ENCODE results near the gene XRCC6. TPM values are rescaled to one million over a fixed set of nuclear protein-coding genes. Genes with fewer than 3 reads are reported as not detected.
"Not testable (repeated sequence)": the region's sequence is repeated elsewhere in the genome, so short reads cannot be mapped to it uniquely, and the experiment has no call there.

XRCC6 gene
- total RNA-seq (268 and 282 TPM in 2 replicates), polyA plus RNA-seq (183 and 280 TPM in 2 replicates), polyA minus RNA-seq (ENCODE audit: low replicate concordance) (125 and 199 TPM in 2 replicates)
- polyA plus RNA-seq (2012): 282 and 405 TPM in 2 replicates

DNA sequence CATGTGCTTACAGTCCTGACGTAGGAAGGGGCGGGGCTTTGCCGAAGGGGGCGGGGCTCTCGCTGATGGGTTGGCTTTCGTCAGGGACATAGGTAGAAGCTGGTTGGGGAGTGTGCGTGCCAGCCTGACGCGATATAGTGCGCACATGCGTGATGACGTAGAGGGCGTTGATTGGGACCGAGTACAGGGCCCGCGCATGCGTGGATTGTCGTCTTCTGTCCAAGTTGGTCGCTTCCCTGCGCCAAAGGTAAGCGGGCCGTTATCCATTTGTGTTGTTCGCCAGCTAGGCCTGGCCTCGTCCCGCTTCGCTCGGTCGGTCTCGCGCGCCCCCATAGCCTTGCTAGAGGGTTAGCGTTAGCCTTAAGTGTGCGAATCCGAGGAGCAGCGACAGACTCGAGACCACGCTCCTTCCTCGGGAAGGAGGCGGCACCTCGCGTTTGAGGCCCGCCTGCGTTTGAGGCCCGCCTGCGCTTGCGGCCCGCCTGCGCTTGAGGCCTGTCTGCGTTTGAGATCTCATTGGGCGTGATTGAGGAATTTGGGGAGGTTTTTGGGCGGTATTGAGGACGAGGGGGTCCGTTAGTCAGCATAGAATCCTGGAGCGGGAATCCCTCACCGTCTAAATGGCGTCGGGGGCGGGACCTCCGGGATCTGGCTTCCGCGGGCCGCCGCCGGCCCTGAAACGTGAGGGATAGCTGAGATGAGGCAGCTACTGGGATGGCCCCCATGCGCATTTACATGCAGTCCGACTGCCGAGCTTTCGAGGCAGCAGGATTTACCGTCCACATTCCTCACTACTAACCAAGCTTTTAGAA lies at the start of gene XRCC6:
Gene XRCC6 (plus strand): TSS at position 197 of the 812 bp plus-strand sequence. CDS start 710 bp downstream, outside the sequence.
- H2AFZ ChIP-seq (ENCODE audit: low read length): peak within 1 kb of the TSS; percentile 91
- no peaks in the 10 kb centered on the region for H4K20me1 ChIP-seq (ENCODE audit: control insufficient read depth, extremely low read depth, insufficient read depth, low read length)
- peak within 1 kb of the TSS; percentile 85 to 99 (median 94) for H3K4me3 ChIP-seq (replicated peaks in 1 of 4; ENCODE audit: control extremely low read depth in 1 of 4, insufficient read depth in 1 of 4, low read depth in 3 of 4, low read length in 4 of 4)
- no peaks in the 10 kb centered on the region for H3K27me3 ChIP-seq (ENCODE audit: control insufficient read depth, insufficient read depth, low read length)
- peaks cover 10% of the 10 kb centered on the region for H3K36me3 ChIP-seq (ENCODE audit: control insufficient read depth, insufficient read depth, low read length)
- H3K9me3 ChIP-seq (ENCODE audit: control insufficient read depth, insufficient read depth, low read depth, low read length): no peaks in the 10 kb centered on the region
- peak; percentile 99 to 100 for DNase-seq (ENCODE audit: low read depth in 2 of 2)
- peak within 1 kb of the TSS; percentile 99 for H3K9ac ChIP-seq (ENCODE audit: insufficient read depth, low read length)
- no peaks in the 10 kb centered on the region for H3K4me1 ChIP-seq (ENCODE audit: control insufficient read depth, extremely low read depth, insufficient read depth, low read length)
- no peak for TF ChIP-seq EZH2 (IDR thresholded peaks at IDR 0.05; ENCODE audit: low read length, missing control alignments)
- TF ChIP-seq, protein P1, sequence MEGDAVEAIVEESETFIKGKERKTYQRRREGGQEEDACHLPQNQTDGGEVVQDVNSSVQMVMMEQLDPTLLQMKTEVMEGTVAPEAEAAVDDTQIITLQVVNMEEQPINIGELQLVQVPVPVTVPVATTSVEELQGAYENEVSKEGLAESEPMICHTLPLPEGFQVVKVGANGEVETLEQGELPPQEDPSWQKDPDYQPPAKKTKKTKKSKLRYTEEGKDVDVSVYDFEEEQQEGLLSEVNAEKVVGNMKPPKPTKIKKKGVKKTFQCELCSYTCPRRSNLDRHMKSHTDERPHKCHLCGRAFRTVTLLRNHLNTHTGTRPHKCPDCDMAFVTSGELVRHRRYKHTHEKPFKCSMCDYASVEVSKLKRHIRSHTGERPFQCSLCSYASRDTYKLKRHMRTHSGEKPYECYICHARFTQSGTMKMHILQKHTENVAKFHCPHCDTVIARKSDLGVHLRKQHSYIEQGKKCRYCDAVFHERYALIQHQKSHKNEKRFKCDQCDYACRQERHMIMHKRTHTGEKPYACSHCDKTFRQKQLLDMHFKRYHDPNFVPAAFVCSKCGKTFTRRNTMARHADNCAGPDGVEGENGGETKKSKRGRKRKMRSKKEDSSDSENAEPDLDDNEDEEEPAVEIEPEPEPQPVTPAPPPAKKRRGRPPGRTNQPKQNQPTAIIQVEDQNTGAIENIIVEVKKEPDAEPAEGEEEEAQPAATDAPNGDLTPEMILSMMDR (conservative IDR thresholded peaks at IDR 0.05 in 1 of 2, IDR thresholded peaks at IDR 0.05 in 1 of 2; ENCODE audit: low read depth in 1 of 2, low read length in 2 of 2): no peak
- peak within 1 kb of the TSS; percentile 90 for H3K4me2 ChIP-seq (ENCODE audit: extremely low read depth, insufficient read depth, low read length)
- peak within 1 kb of the TSS; percentile 100 for H3K27ac ChIP-seq (ENCODE audit: insufficient read depth, low read length)
- peaks cover 56% of the 10 kb centered on the region for H3K79me2 ChIP-seq (ENCODE audit: control insufficient read depth, insufficient read depth, low read length)

DNA sequence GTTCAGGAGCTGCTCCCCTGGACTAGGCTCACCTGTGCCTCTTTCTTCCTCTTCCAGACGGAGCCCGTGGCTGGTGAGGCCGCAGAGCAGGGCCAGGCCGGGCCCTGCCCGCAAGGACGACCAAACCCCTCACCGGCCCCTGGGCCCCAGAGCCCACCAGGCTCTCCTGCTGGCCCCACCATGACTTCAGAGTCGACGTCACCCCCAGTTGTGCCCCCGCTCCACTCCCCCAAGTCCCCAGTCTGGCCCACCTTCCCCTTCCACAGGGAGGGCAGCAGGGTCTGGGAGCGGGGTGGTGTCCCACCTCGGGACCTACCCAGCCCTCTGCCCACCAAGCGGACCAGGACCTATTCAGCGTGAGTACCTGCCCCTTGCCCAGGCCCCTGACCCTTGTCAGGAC lies 49.3 kb upstream of the XRCC6 start:
- H3K4me3 ChIP-seq (replicated peaks in 1 of 4; ENCODE audit: control extremely low read depth in 1 of 4, insufficient read depth in 1 of 4, low read depth in 3 of 4, low read length in 4 of 4): no peak overlapping the region
- no peak overlapping the region for H3K4me2 ChIP-seq (ENCODE audit: extremely low read depth, insufficient read depth, low read length)
- TF ChIP-seq, protein P1 (conservative IDR thresholded peaks at IDR 0.05 in 1 of 2, IDR thresholded peaks at IDR 0.05 in 1 of 2; ENCODE audit: low read depth in 1 of 2, low read length in 2 of 2): no peak
- TF ChIP-seq EZH2 (IDR thresholded peaks at IDR 0.05; ENCODE audit: low read length, missing control alignments): no peak
- H4K20me1 ChIP-seq (ENCODE audit: control insufficient read depth, extremely low read depth, insufficient read depth, low read length): no peaks in the 10 kb centered on the region
- H2AFZ ChIP-seq (ENCODE audit: low read length): no peak overlapping the region
- peaks cover 10% of the 10 kb centered on the region for H3K4me1 ChIP-seq (ENCODE audit: control insufficient read depth, extremely low read depth, insufficient read depth, low read length)
- no peaks in the 10 kb centered on the region for H3K9me3 ChIP-seq (ENCODE audit: control insufficient read depth, insufficient read depth, low read depth, low read length)
- no peak overlapping the region for H3K9ac ChIP-seq (ENCODE audit: insufficient read depth, low read length)
- no peaks in the 10 kb centered on the region for H3K79me2 ChIP-seq (ENCODE audit: control insufficient read depth, insufficient read depth, low read length)
- peaks cover 15% of the 10 kb centered on the region for H3K36me3 ChIP-seq (ENCODE audit: control insufficient read depth, insufficient read depth, low read length)
- no peak overlapping the region for H3K27ac ChIP-seq (ENCODE audit: insufficient read depth, low read length)
- no peak for DNase-seq (ENCODE audit: low read depth in 2 of 2)
- H3K27me3 ChIP-seq (ENCODE audit: control insufficient read depth, insufficient read depth, low read length): no peaks in the 10 kb centered on the region

DNA sequence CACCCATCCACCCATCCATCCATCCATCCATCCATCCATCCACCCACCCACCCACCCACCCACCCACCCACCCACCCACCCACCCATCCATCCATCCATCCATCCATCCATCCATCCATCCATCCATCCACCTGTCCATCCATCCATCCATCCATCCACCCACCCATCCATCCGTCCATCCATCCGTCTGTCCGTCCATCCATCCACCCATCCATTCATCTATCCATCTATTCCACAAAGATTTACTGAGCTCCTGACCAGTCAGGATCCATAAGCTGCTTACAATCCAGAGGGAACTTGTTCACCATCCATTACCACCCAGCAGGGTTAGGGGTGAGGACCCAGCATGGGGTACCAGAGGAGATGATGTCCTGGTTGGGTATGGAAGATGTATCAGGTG lies 48.8 kb upstream of the XRCC6 start:
- H3K9me3 ChIP-seq (ENCODE audit: control insufficient read depth, insufficient read depth, low read depth, low read length); H2AFZ ChIP-seq (ENCODE audit: low read length); H3K4me2 ChIP-seq (ENCODE audit: extremely low read depth, insufficient read depth, low read length); H3K9ac ChIP-seq (ENCODE audit: insufficient read depth, low read length); H3K4me3 ChIP-seq (replicated peaks in 1 of 4; ENCODE audit: control extremely low read depth in 1 of 4, insufficient read depth in 1 of 4, low read depth in 3 of 4, low read length in 4 of 4); DNase-seq (ENCODE audit: low read depth in 2 of 2); H3K79me2 ChIP-seq (ENCODE audit: control insufficient read depth, insufficient read depth, low read length); H3K27ac ChIP-seq (ENCODE audit: insufficient read depth, low read length); H4K20me1 ChIP-seq (ENCODE audit: control insufficient read depth, extremely low read depth, insufficient read depth, low read length); H3K27me3 ChIP-seq (ENCODE audit: control insufficient read depth, insufficient read depth, low read length): not testable (repeated sequence)
- peaks cover 10% of the 10 kb centered on the region for H3K4me1 ChIP-seq (ENCODE audit: control insufficient read depth, extremely low read depth, insufficient read depth, low read length)
- peaks cover 15% of the 10 kb centered on the region for H3K36me3 ChIP-seq (ENCODE audit: control insufficient read depth, insufficient read depth, low read length)
